KMS-11 (cell line): ENCODE results near the gene PCDHGA4.

Source experiments
- H2AFZ ChIP-seq: fragments of 200-600 bp; sonication (generic); 2 replicates; pipeline ENCODE4 v1.6.1; 2016; ENCODE audit warnings: antibody characterized with exemption, mixed run types, low read depth
- H3K27ac ChIP-seq: fragments of 200-600 bp; sonication (generic); 2 replicates; pipeline ENCODE4 v1.6.1; 2016; ENCODE audit warnings: mild to moderate bottlenecking, mixed run types
- H3K27me3 ChIP-seq: fragments of 200-600 bp; sonication (generic); 2 replicates; pipeline ENCODE4 v1.6.1; 2017; ENCODE audit warnings: mild to moderate bottlenecking, low read depth, mixed run types, moderate library complexity; ENCODE audit not compliant: insufficient read depth
- H3K36me3 ChIP-seq: fragments of 200-600 bp; sonication (generic); 2 replicates; pipeline ENCODE4 v1.6.1; 2017; ENCODE audit warnings: mild to moderate bottlenecking, mixed run types; ENCODE audit not compliant: insufficient read depth
- H3K4me1 ChIP-seq: fragments of 200-600 bp; sonication (generic); 2 replicates; pipeline ENCODE4 v1.6.1; 2016; ENCODE audit warnings: mild to moderate bottlenecking, low read depth, mixed run types; ENCODE audit not compliant: poor library complexity, severe bottlenecking
- H3K4me2 ChIP-seq: fragments of 200-600 bp; sonication (generic); 2 replicates; pipeline ENCODE4 v1.7.0; 2016; ENCODE audit warnings: mild to moderate bottlenecking, mixed run types
- H3K4me3 ChIP-seq: fragments of 200-600 bp; sonication (generic); IDR thresholded peaks from 2 replicates; pipeline ENCODE4 v1.6.1; 2017; ENCODE audit warnings: low read depth, low read length, mixed read lengths; ENCODE audit not compliant: insufficient read depth
- H3K79me2 ChIP-seq: fragments of 200-600 bp; sonication (generic); 2 replicates; pipeline ENCODE4 v1.6.1; 2016; ENCODE audit warnings: low read depth, mixed run types; ENCODE audit not compliant: insufficient read depth
- H3K9ac ChIP-seq: fragments of 200-600 bp; sonication (generic); 2 replicates; pipeline ENCODE4 v1.6.1; 2016; ENCODE audit warnings: mild to moderate bottlenecking, mixed run types
- H4K20me1 ChIP-seq: fragments of 200-600 bp; sonication (generic); 2 replicates; pipeline ENCODE4 v1.6.1; 2016; ENCODE audit warnings: mild to moderate bottlenecking, mixed run types; ENCODE audit not compliant: insufficient read depth
- TF ChIP-seq, protein P1 (sequence below): fragments of 200-600 bp; sonication (generic); conservative IDR thresholded peaks from 2 replicates; pipeline ENCODE4 v1.6.1; 2017; ENCODE audit warnings: low read depth, mild to moderate bottlenecking, antibody characterized with exemption, low read length, moderate library complexity, mixed read lengths

Gene PCDHGA4

DNA sequence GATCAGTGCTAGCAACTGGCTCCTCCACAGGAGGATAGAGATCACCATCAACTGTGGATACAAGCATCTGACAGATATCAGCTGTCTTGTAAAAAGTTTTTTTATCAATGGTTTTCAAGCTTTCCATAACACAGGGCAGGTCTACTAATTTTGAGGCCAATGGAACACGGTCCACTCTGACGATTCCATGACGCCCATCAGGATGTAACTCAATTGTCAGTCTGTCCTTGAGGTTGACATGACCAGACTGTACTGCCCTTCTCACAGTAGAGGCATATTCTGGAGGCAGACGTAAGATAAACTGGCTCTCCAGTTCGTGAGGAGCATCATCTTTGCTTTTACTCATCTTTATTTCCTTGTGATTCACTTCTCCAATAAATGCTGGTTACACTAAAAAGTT, 35.1 kb upstream of the PCDHGA4 start:
- Histone ChIP-seq H3K36me3 (peaks cover 9% of the 10 kb centered on the region; the same call in 1 of the 2 replicates), H3K27ac (peak overlapping the region; percentile 97; the same call in 1 of the 2 replicates), H3K27me3 (no peaks in the 10 kb centered on the region), H2AFZ (no peak overlapping the region), H4K20me1 (no peaks in the 10 kb centered on the region), H3K4me1 (no peaks in the 10 kb centered on the region), H3K4me2 (peak overlapping the region; percentile 54), H3K9ac (no peak overlapping the region), H3K4me3 (no peak overlapping the region), H3K79me2 (peaks cover 36% of the 10 kb centered on the region)
- TF ChIP-seq, protein P1, sequence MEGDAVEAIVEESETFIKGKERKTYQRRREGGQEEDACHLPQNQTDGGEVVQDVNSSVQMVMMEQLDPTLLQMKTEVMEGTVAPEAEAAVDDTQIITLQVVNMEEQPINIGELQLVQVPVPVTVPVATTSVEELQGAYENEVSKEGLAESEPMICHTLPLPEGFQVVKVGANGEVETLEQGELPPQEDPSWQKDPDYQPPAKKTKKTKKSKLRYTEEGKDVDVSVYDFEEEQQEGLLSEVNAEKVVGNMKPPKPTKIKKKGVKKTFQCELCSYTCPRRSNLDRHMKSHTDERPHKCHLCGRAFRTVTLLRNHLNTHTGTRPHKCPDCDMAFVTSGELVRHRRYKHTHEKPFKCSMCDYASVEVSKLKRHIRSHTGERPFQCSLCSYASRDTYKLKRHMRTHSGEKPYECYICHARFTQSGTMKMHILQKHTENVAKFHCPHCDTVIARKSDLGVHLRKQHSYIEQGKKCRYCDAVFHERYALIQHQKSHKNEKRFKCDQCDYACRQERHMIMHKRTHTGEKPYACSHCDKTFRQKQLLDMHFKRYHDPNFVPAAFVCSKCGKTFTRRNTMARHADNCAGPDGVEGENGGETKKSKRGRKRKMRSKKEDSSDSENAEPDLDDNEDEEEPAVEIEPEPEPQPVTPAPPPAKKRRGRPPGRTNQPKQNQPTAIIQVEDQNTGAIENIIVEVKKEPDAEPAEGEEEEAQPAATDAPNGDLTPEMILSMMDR = no peak

DNA sequence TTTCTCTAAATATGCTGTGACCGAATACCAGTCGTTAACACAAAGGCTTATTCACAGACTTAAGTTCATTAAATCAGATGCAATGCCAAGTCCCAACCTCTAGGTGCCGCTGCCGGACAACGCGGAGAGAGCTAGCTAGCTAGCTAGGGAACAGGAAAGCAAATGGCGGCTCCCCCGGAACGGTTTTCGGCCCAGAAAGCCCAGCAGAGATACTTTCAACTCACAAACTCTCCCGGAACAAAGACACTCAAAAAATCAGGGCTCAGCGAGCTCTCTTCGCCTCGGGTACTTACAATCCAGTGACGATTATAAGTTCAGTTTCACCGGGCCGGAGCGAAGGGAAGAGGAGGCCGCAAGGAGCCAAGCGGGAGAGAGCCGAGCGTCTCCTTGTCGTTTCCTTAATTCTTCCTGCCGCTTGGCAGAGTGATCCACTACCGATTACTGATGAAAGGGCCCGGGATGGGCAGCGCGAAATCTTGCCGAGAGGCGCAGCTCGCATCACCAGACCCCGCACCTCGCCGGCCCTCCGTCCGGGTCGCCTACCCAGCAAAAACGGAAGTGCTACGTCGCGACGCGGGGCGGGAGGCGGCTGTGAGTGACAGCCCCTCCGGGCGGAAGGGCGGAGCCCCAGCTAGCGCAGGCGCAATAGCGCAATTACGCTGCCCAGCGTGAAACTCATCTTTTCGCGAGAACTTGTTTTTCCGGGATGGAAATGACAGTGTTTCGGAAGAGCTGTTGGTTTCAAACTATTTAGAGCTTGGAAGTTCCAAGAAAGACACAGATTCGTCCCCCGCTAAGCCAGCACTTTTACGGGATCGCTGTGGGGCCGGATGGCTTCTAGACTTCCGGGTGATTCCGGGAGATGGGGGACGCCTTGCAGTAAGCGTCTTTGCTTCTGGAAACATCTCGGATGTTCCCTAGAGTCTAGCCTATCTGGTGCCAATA, 34.3 kb upstream of the PCDHGA4 start, which contains the start of gene TAF7:
Gene TAF7 (minus strand): TSS at position 560 of the 945 bp plus-strand sequence. CDS start 740 bp downstream, outside the sequence.
- H3K9ac ChIP-seq = peak within 1 kb of the TSS; percentile 96
- peak within 1 kb of the TSS; percentile 90 for H2AFZ ChIP-seq
- H3K36me3 ChIP-seq = peaks cover 9% of the 10 kb centered on the region; the same call in 1 of the 2 replicates
- no peaks in the 10 kb centered on the region for H3K4me1 ChIP-seq
- H3K4me3 ChIP-seq = no peak within 1 kb of the TSS
- H3K27ac ChIP-seq = peak within 1 kb of the TSS; percentile 97
- TF ChIP-seq, protein P1 = peak; percentile 90
- peak within 1 kb of the TSS; percentile 54 for H3K4me2 ChIP-seq
- peaks cover 36% of the 10 kb centered on the region for H3K79me2 ChIP-seq
- H3K27me3 ChIP-seq = no peaks in the 10 kb centered on the region
- H4K20me1 ChIP-seq = no peaks in the 10 kb centered on the region

DNA sequence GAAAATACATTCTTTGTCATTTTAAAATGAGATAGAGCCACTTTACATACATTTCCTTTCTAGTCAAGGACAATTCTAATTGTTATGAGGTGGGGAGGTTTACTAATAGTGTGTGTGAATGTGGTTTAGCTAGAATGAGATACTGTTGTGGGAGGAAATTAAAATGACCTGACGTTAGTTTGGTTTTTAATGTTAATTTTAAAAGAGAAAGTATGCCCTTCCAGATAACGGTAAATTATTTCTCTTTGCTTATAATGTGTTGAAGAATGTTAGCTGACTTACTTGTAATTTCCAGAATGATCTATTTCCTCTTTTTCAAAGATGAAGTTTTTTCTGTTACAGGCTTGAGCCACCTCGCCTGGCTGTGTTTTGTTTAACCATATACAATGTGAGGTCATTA, 32.6 kb upstream of the PCDHGA4 start:
- Histone ChIP-seq H4K20me1 (no peaks in the 10 kb centered on the region), H3K79me2 (peaks cover 30% of the 10 kb centered on the region), H3K4me3 (no peak overlapping the region), H3K27ac (no peak overlapping the region), H3K4me2 (no peak overlapping the region), H2AFZ (no peak overlapping the region), H3K36me3 (peaks cover 9% of the 10 kb centered on the region; the same call in 1 of the 2 replicates), H3K9ac (no peak overlapping the region), H3K4me1 (no peaks in the 10 kb centered on the region), H3K27me3 (no peaks in the 10 kb centered on the region)
- TF ChIP-seq, protein P1 = no peak

DNA sequence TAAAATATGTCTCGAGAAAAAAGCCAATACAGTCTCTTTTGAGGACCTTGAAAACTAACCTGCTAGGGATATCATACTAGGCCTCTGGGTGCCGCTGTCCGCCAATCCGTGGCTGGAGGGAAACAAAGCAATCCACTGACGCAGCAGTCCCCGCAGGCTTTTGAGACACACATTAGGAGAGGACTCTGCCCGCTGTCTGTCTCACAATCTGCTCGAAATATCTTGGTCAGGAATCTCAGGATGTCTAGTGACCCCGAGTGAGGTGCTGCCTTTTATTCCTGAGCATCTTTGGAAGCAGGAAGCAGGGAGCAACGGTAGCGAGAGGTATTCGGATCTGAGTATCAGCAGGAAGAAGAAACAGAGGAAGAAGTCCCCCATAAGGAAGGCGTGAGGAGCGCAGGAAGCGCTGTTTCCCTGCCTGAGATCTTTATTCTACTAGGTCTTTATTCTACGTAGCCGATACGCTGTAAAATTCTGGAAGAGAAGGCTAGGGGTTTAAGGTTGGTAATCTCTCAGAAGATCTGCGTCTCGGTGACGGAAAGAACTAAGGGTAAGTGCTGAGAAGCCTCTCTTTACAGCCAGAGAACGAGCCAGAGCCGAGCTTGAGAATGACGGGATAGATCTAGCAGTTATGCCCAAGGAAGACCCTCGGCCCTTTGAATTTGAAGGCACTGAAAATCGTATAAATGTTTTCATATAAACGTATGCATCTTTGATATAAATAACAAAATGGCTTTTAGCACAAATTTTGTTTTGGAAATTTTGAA, 28.6 kb upstream of the PCDHGA4 start:
- Histone ChIP-seq H3K4me3 (no peak overlapping the region), H3K27me3 (no peaks in the 10 kb centered on the region), H3K4me2 (peak overlapping the region; percentile 28; the same call in 1 of the 2 replicates), H3K9ac (peak overlapping the region; percentile 55; the same call in 1 of the 2 replicates), H3K4me1 (no peaks in the 10 kb centered on the region), H3K79me2 (no peaks in the 10 kb centered on the region), H3K36me3 (no peaks in the 10 kb centered on the region), H2AFZ (peak overlapping the region; percentile 64), H4K20me1 (no peaks in the 10 kb centered on the region), H3K27ac (peak overlapping the region; percentile 34; the same call in 1 of the 2 replicates)
- TF ChIP-seq, protein P1 = 0 out of 2 replicates have a peak, but pooled peaks have one; percentile 15
